GM12864 (cell line): ENCODE data around the gene INPP4A.

Source experiments
- DNase-seq: peaks from one replicate; pipeline ENCODE4 v3.0.0-alpha.2; 2011; ENCODE audit warnings: low read depth
- H3K4me3 ChIP-seq: 2 replicates; pipeline ENCODE4 v1.5.1; 2011; ENCODE audit warnings: mild to moderate bottlenecking, low read depth, low read length, control low read depth
- CTCF ChIP-seq: IDR thresholded peaks from 2 replicates; pipeline ENCODE4 v1.5.1; 2011; ENCODE audit warnings: low read depth, mild to moderate bottlenecking, moderate library complexity, low read length, control low read depth, inconsistent platforms; ENCODE audit errors: missing control alignments

INPP4A gene

GRCh38 chr2:98604547-98604946, 159.9 kb downstream of the INPP4A start:
- H3K4me3 ChIP-seq: no peak overlapping the region
- no peak for TF ChIP-seq CTCF
- DNase-seq: no peak

- TF ChIP-seq CTCF: no peak
- H3K4me3 ChIP-seq: no peak overlapping the region
- no peak for DNase-seq
Measured at GRCh38 chr2:98605076-98605475, 160.4 kb downstream of the INPP4A start.

- TF ChIP-seq CTCF: no peak
- no peak for DNase-seq
- no peak overlapping the region for H3K4me3 ChIP-seq
Measured at GRCh38 chr2:98606431-98606830, 161.8 kb downstream of the INPP4A start.

- peak overlapping the region; percentile 80 for H3K4me3 ChIP-seq
- no peak for TF ChIP-seq CTCF
- no peak for DNase-seq
Measured at GRCh38 chr2:98607104-98607503, 162.4 kb downstream of the INPP4A start.

- H3K4me3 ChIP-seq: peak overlapping the region; percentile 80
- TF ChIP-seq CTCF: no peak
- DNase-seq: no peak
Measured at GRCh38 chr2:98607741-98608115, 163.1 kb downstream of the INPP4A start.

GRCh38 chr2:98608116-98608961, 163.7 kb downstream of the INPP4A start, which contains the start of the genes COA5 and UNC50:
TSS of gene COA5 (minus strand) at chr2:98608512. CDS start at chr2:98608405, 107 bp downstream.
TSS of gene UNC50 (plus strand) at chr2:98608589. CDS start at chr2:98609760, 1,171 bp downstream.
- TF ChIP-seq CTCF: no peak

More at GRCh38 chr2:98608116-98608961, 163.7 kb downstream of the INPP4A start, which contains the start of the genes COA5 and UNC50:
- peak; percentile 61 for DNase-seq
- peak within 1 kb of the TSS; percentile 80 for H3K4me3 ChIP-seq
